Measurements from ENCODE around the gene BEND7. TPM values are rescaled to one million over a fixed set of nuclear protein-coding genes. Genes with fewer than 3 reads are reported as not detected.
"Not testable (repeated sequence)": the region's sequence is repeated elsewhere in the genome, so short reads cannot be mapped to it uniquely, and the experiment has no call there.

Gene BEND7
- polyA plus RNA-seq, 1 donor (not counting 4 experiments of a cell fraction or from before 2014, with no cell fraction given): 4.4 TPM

DNA sequence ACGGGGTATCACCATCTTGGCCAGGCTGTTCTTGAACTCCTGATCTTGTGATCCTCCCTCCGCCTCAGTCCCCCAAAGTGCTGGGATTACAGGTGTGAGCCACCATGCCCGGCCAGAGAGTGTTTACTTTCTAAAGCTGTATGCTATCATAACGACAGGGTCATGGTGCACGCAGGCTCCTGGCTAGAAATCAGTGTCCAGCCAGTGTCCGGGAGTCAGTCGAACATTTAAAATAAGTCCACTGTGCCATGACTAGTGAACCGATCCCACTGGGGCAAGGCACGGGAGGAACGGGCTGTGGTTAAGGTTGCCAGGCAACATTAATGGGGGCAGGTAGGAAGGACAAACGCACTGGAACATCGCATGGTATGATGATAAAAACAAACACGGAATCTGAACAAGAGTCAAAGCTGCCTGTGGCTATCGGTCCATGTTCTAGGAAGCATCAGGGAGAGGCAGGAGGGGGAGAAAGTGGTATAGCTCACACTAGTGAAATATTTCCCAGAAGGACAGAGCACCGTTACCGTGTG, 91.7 kb downstream of the BEND7 start:
- Histone ChIP-seq H3K4me1 (ENCODE audit: control insufficient read depth, extremely low read depth, insufficient read depth, low read length) (peaks cover 7% of the 10 kb centered on the region), H2AFZ (ENCODE audit: control insufficient read depth, low read length) (no peak overlapping the region), H3K79me2 (ENCODE audit: control insufficient read depth, insufficient read depth, low read length) (no peaks in the 10 kb centered on the region), H3K9me3 (ENCODE audit: control insufficient read depth, low read depth, low read length) (no peaks in the 10 kb centered on the region), H4K20me1 (ENCODE audit: control insufficient read depth, extremely low read depth, insufficient read depth, low read length) (no peaks in the 10 kb centered on the region), H3K4me3 (ENCODE audit: control insufficient read depth in 2 of 3, extremely low read depth in 1 of 3, insufficient read depth in 2 of 3, low read depth in 1 of 3, low read length in 3 of 3) (no peak overlapping the region), H3K27me3 (ENCODE audit: control insufficient read depth, extremely low read depth, insufficient read depth, low read length) (peaks cover 29% of the 10 kb centered on the region), H3K9ac (ENCODE audit: control insufficient read depth, extremely low read depth, insufficient read depth, low read length) (no peak overlapping the region), H3K27ac (ENCODE audit: control insufficient read depth, insufficient read depth, low read length) (no peak overlapping the region), H3K36me3 (ENCODE audit: control insufficient read depth in 2 of 2, extremely low read depth in 1 of 2, insufficient read depth in 2 of 2, low read length in 2 of 2) (no peaks in the 10 kb centered on the region), H3K4me2 (ENCODE audit: control insufficient read depth, extremely low read depth, insufficient read depth, low read depth, low read length) (no peak overlapping the region), H3K9me1 (ENCODE audit: control insufficient read depth, extremely low read depth, insufficient read depth, low read length) (no peaks in the 10 kb centered on the region)
- DNase-seq (ENCODE audit: low read depth, low spot score): no peak
- TF ChIP-seq, protein P1, sequence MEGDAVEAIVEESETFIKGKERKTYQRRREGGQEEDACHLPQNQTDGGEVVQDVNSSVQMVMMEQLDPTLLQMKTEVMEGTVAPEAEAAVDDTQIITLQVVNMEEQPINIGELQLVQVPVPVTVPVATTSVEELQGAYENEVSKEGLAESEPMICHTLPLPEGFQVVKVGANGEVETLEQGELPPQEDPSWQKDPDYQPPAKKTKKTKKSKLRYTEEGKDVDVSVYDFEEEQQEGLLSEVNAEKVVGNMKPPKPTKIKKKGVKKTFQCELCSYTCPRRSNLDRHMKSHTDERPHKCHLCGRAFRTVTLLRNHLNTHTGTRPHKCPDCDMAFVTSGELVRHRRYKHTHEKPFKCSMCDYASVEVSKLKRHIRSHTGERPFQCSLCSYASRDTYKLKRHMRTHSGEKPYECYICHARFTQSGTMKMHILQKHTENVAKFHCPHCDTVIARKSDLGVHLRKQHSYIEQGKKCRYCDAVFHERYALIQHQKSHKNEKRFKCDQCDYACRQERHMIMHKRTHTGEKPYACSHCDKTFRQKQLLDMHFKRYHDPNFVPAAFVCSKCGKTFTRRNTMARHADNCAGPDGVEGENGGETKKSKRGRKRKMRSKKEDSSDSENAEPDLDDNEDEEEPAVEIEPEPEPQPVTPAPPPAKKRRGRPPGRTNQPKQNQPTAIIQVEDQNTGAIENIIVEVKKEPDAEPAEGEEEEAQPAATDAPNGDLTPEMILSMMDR (optimal IDR thresholded peaks at IDR 0.05 in 1 of 3, IDR thresholded peaks at IDR 0.05 in 1 of 3, conservative IDR thresholded peaks at IDR 0.05 in 1 of 3; ENCODE audit: extremely low read depth in 1 of 3, insufficient read depth in 2 of 3, low read length in 3 of 3): no peak
- no peak for TF ChIP-seq EZH2 (IDR thresholded peaks at IDR 0.05; ENCODE audit: low read length)
- FAIRE-seq: no peak
- dilution Hi-C loops (cut with MboI; ENCODE audit: extremely low pct_ligation_motif_present, low sequenced_read_pairs): no loop called here

DNA sequence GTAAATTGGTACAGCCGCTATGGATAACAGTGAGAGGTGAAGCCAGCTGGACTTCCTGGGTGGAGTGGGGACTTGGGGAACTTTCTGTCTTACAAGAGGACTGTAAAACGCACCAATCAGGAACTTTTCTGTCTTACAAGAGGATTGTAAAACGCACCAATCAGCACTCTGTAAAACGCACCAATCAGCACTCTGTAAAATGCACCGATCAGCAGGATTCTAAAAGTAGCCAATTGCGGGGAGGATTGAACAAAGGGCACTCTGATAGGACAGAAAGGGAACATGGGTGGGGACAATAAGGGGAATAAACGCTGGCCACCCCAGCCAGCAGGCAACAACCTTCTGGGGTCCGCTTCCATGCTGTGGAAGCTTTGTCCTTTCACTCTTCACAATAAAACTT, 100.9 kb downstream of the BEND7 start:
- H3K9ac ChIP-seq (ENCODE audit: control insufficient read depth, extremely low read depth, insufficient read depth, low read length); H3K36me3 ChIP-seq (ENCODE audit: control insufficient read depth in 2 of 2, extremely low read depth in 1 of 2, insufficient read depth in 2 of 2, low read length in 2 of 2); H3K9me3 ChIP-seq (ENCODE audit: control insufficient read depth, low read depth, low read length); FAIRE-seq; H3K4me2 ChIP-seq (ENCODE audit: control insufficient read depth, extremely low read depth, insufficient read depth, low read depth, low read length); H3K79me2 ChIP-seq (ENCODE audit: control insufficient read depth, insufficient read depth, low read length); H3K27me3 ChIP-seq (ENCODE audit: control insufficient read depth, extremely low read depth, insufficient read depth, low read length); H4K20me1 ChIP-seq (ENCODE audit: control insufficient read depth, extremely low read depth, insufficient read depth, low read length); H2AFZ ChIP-seq (ENCODE audit: control insufficient read depth, low read length); H3K27ac ChIP-seq (ENCODE audit: control insufficient read depth, insufficient read depth, low read length); dilution Hi-C loops (cut with MboI; ENCODE audit: extremely low pct_ligation_motif_present, low sequenced_read_pairs); H3K9me1 ChIP-seq (ENCODE audit: control insufficient read depth, extremely low read depth, insufficient read depth, low read length); DNase-seq (ENCODE audit: low read depth, low spot score); H3K4me1 ChIP-seq (ENCODE audit: control insufficient read depth, extremely low read depth, insufficient read depth, low read length); H3K4me3 ChIP-seq (ENCODE audit: control insufficient read depth in 2 of 3, extremely low read depth in 1 of 3, insufficient read depth in 2 of 3, low read depth in 1 of 3, low read length in 3 of 3): not testable (repeated sequence)

DNA sequence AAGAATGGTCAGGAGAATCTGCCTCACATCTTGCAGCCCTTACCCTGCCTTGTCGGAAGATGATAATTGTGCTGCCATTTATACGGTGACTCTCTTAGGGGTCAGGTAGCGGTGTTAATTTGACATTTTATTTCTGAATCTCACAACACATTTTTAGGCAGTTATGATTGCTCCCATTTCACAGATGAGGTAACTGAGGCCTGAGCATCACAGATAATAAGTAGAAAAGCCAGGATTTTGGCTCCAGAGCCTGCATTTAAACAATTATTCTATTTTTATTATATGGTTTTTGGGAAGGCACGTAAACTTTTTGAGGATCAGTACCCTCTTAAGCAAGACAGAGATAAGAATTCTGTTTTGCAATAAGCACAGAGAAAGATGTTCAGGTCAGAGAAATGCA, 103.4 kb downstream of the BEND7 start:
- Histone ChIP-seq H3K4me3 (ENCODE audit: control insufficient read depth in 2 of 3, extremely low read depth in 1 of 3, insufficient read depth in 2 of 3, low read depth in 1 of 3, low read length in 3 of 3) (no peak overlapping the region), H3K4me1 (ENCODE audit: control insufficient read depth, extremely low read depth, insufficient read depth, low read length) (no peaks in the 10 kb centered on the region), H3K79me2 (ENCODE audit: control insufficient read depth, insufficient read depth, low read length) (no peaks in the 10 kb centered on the region), H3K27me3 (ENCODE audit: control insufficient read depth, extremely low read depth, insufficient read depth, low read length) (no peaks in the 10 kb centered on the region), H4K20me1 (ENCODE audit: control insufficient read depth, extremely low read depth, insufficient read depth, low read length) (no peaks in the 10 kb centered on the region), H3K9me3 (ENCODE audit: control insufficient read depth, low read depth, low read length) (no peaks in the 10 kb centered on the region), H3K9ac (ENCODE audit: control insufficient read depth, extremely low read depth, insufficient read depth, low read length) (no peak overlapping the region), H3K36me3 (ENCODE audit: control insufficient read depth in 2 of 2, extremely low read depth in 1 of 2, insufficient read depth in 2 of 2, low read length in 2 of 2) (no peaks in the 10 kb centered on the region), H3K4me2 (ENCODE audit: control insufficient read depth, extremely low read depth, insufficient read depth, low read depth, low read length) (no peak overlapping the region), H3K27ac (ENCODE audit: control insufficient read depth, insufficient read depth, low read length) (no peak overlapping the region), H3K9me1 (ENCODE audit: control insufficient read depth, extremely low read depth, insufficient read depth, low read length) (no peaks in the 10 kb centered on the region), H2AFZ (ENCODE audit: control insufficient read depth, low read length) (no peak overlapping the region)
- FAIRE-seq (no peak), DNase-seq (ENCODE audit: low read depth, low spot score) (no peak)
- TF ChIP-seq, protein P1 (optimal IDR thresholded peaks at IDR 0.05 in 1 of 3, IDR thresholded peaks at IDR 0.05 in 1 of 3, conservative IDR thresholded peaks at IDR 0.05 in 1 of 3; ENCODE audit: extremely low read depth in 1 of 3, insufficient read depth in 2 of 3, low read length in 3 of 3): no peak
- no peak for TF ChIP-seq EZH2 (IDR thresholded peaks at IDR 0.05; ENCODE audit: low read length)
- dilution Hi-C loops (cut with MboI; ENCODE audit: extremely low pct_ligation_motif_present, low sequenced_read_pairs): no loop called here
